Choroid plexus epithelial cell (primary cell): Measurements from ENCODE around the gene IP6K2.

Experiments used
- DNase-seq: peaks from one replicate; pipeline ENCODE4 v3.0.0-alpha.2; 2010; ENCODE audit warnings: low read depth
- H3K4me3 ChIP-seq: 2 replicates; pipeline ENCODE4 v1.5.1; 2011; ENCODE audit warnings: low read depth, mild to moderate bottlenecking, control low read depth, low read length, moderate library complexity
- CTCF ChIP-seq: conservative IDR thresholded peaks from 2 replicates; pipeline ENCODE4 v1.5.1; 2011; ENCODE audit warnings: low read depth, mild to moderate bottlenecking, control low read depth, inconsistent platforms, low read length, moderate library complexity

The IP6K2 gene

GRCh38 chr3:48694610-48695392 is 22.2 kb downstream of the IP6K2 start:
- DNase-seq = peak; percentile 93
- no peak for TF ChIP-seq CTCF
- H3K4me3 ChIP-seq = peak overlapping the region; percentile 53

DNA sequence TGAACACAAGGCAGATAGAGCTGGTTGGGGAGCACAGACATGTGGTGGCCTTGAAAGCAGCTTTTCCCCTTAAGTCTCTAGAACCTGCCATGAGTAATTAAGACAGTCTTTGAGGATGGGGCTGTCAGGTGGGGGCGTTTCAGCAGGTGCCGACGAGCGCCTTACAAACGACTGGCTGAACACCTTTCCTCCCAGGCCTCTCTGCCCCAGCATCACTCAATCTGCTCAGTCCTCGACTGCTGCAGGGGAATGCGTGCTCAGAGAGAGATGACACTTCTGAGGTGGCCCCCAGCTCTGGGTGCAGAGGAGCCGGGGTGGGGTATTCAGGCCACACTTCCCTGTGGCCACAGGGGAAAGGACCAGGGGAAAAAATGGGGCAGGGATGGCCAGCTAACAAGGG is 23.2 kb downstream of the IP6K2 start:
- peak overlapping the region; percentile 53 for H3K4me3 ChIP-seq

GRCh38 chr3:48692551-48692950 is 24.5 kb downstream of the IP6K2 start:
- DNase-seq = no peak
- no peak overlapping the region for H3K4me3 ChIP-seq
- no peak for TF ChIP-seq CTCF

More for the DNA sequence above, 23.2 kb downstream of the IP6K2 start:
- no peak for DNase-seq
- TF ChIP-seq CTCF = no peak

- TF ChIP-seq CTCF = no peak
- H3K4me3 ChIP-seq = no peak overlapping the region
- no peak for DNase-seq
These were observed 26.1 kb downstream of the IP6K2 start for GRCh38 chr3:48690846-48691458.

- TF ChIP-seq CTCF = no peak
- H3K4me3 ChIP-seq = no peak overlapping the region
- no peak for DNase-seq
These were observed 27.6 kb downstream of the IP6K2 start for GRCh38 chr3:48689384-48689783.

GRCh38 chr3:48688737-48689075 is 28.3 kb downstream of the IP6K2 start:
- no peak overlapping the region for H3K4me3 ChIP-seq
- no peak for DNase-seq
- no peak for TF ChIP-seq CTCF
